RCC 7860 (cell line): Measurements from ENCODE around the gene NDUFA9.

Experiments
- DNase-seq: peaks from one replicate; pipeline ENCODE4 v3.0.0-alpha.2; 2015; ENCODE audit warnings: low spot score
- FAIRE-seq: peaks from 2 replicates; lab custom pipeline; 2012; peaks lifted over from hg19 to GRCh38; lab: Jason Lieb, UNC

NDUFA9 gene

GRCh38 chr12:4685317-4685716 lies 36.4 kb downstream of the NDUFA9 start:
- no peak for FAIRE-seq
- DNase-seq = no peak

GRCh38 chr12:4690760-4691159 lies 41.8 kb downstream of the NDUFA9 start:
- no peak for DNase-seq
- no peak for FAIRE-seq
